Heart left ventricle (tissue), 13 donors: ENCODE results near the gene WASL.

ENCODE experiments used
- CTCF ChIP-seq, 12 donors: fragments of 200-600 bp; sonication (generic) in 4 of 12; IDR thresholded peaks; one replicate each; pipeline versions ENCODE4 v1.5.0 to v1.8.0; 2018 to 2022; ENCODE audit warnings: antibody characterized with exemption in 12 of 12, mild to moderate bottlenecking in 5 of 12
- POLR2A ChIP-seq, 2 donors: fragments of 450-650 bp; IDR thresholded peaks; one replicate each; pipeline ENCODE4 v1.6.1; 2017; ENCODE audit warnings: antibody characterized with exemption in 2 of 2, mild to moderate bottlenecking in 2 of 2, moderate library complexity in 2 of 2
- donor health status: ischemic (EF 13 %, LVEDD 7.1; RV severe dilation, severe dysfunction).
- donor health status: DM: no; HTN: yes; CAD: no.
- donor health status: DM: no; HTN: no; CAD: no.
- donor health status: ischemic (EF 25% LVEDD 6.9; RV normal size, moderate dysfunction).
- donor health status: ischemic (EF 25% LVEDD 5.7; RV mildly dilated, moderate dysfunction).
- donor health status: ischemic (EF 35%, LVEDD 5.7; RV mildly dilated, moderate dysfunction).
- donor health status: nonischemic (EF 11% LVEDD 7.7; RV severe dilation, severe dysfunction).
- donor health status: DM: yes; HTN: yes; CAD: no.
- donor health status: PGD.
- donor health status: ischemic (EF 29% LVEDD 5.4; RV normal size, mild dysfunction).
- donor health status: nonischemic (EF 23%, LVEDD 6.1; RV moderate dilation, normal function).

GRCh38 chr7:123789817-123790216, 41.0 kb upstream of the WASL start:
- TF ChIP-seq CTCF (IDR thresholded peaks at IDR 0.05) (no peak), POLR2A (IDR thresholded peaks at IDR 0.05) (no peak)
